ENCODE data around the gene HNRNPK. TPM values are rescaled to one million over a fixed set of nuclear protein-coding genes. Genes with fewer than 3 reads are reported as not detected.

The HNRNPK gene
- total RNA-seq, 1 donor from 2014 or later = 921 TPM

GRCh38 chr9:83932011-83932410, 48.0 kb downstream of the HNRNPK start:
- H3K27ac Mint-ChIP-seq (ENCODE audit: unreplicated experiment) = no peak overlapping the region
- no peaks in the 10 kb centered on the region for H3K9me3 Mint-ChIP-seq
- TF ChIP-seq, protein P1, sequence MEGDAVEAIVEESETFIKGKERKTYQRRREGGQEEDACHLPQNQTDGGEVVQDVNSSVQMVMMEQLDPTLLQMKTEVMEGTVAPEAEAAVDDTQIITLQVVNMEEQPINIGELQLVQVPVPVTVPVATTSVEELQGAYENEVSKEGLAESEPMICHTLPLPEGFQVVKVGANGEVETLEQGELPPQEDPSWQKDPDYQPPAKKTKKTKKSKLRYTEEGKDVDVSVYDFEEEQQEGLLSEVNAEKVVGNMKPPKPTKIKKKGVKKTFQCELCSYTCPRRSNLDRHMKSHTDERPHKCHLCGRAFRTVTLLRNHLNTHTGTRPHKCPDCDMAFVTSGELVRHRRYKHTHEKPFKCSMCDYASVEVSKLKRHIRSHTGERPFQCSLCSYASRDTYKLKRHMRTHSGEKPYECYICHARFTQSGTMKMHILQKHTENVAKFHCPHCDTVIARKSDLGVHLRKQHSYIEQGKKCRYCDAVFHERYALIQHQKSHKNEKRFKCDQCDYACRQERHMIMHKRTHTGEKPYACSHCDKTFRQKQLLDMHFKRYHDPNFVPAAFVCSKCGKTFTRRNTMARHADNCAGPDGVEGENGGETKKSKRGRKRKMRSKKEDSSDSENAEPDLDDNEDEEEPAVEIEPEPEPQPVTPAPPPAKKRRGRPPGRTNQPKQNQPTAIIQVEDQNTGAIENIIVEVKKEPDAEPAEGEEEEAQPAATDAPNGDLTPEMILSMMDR (conservative IDR thresholded peaks at IDR 0.05) = no peak
- H3K27me3 Mint-ChIP-seq (ENCODE audit: low read depth) = no peaks in the 10 kb centered on the region
- DNase-seq (ENCODE audit: low read depth, low spot score) = no peak
- no peak overlapping the region for H3K4me3 Mint-ChIP-seq
- H3K4me1 Mint-ChIP-seq = peaks cover 4% of the 10 kb centered on the region
- no peaks in the 10 kb centered on the region for H3K36me3 Mint-ChIP-seq (ENCODE audit: low read depth)

- H3K4me1 Mint-ChIP-seq = peaks cover 4% of the 10 kb centered on the region
- H3K27ac Mint-ChIP-seq (ENCODE audit: unreplicated experiment) = no peak overlapping the region
- no peak overlapping the region for H3K4me3 Mint-ChIP-seq
- H3K9me3 Mint-ChIP-seq = no peaks in the 10 kb centered on the region
- H3K36me3 Mint-ChIP-seq (ENCODE audit: low read depth) = no peaks in the 10 kb centered on the region
- no peak for DNase-seq (ENCODE audit: low read depth, low spot score)
- TF ChIP-seq, protein P1 (conservative IDR thresholded peaks at IDR 0.05) = no peak
- H3K27me3 Mint-ChIP-seq (ENCODE audit: low read depth) = no peaks in the 10 kb centered on the region
These were observed 49.1 kb downstream of the HNRNPK start for GRCh38 chr9:83930881-83931280.

GRCh38 chr9:83927591-83927990, 52.4 kb downstream of the HNRNPK start:
- H3K27me3 Mint-ChIP-seq (ENCODE audit: low read depth) = no peaks in the 10 kb centered on the region
- H3K4me3 Mint-ChIP-seq = no peak overlapping the region
- H3K36me3 Mint-ChIP-seq (ENCODE audit: low read depth) = no peaks in the 10 kb centered on the region
- H3K27ac Mint-ChIP-seq (ENCODE audit: unreplicated experiment) = no peak overlapping the region
- no peaks in the 10 kb centered on the region for H3K4me1 Mint-ChIP-seq
- no peaks in the 10 kb centered on the region for H3K9me3 Mint-ChIP-seq
- no peak for DNase-seq (ENCODE audit: low read depth, low spot score)
- TF ChIP-seq, protein P1 (conservative IDR thresholded peaks at IDR 0.05) = no peak

DNA sequence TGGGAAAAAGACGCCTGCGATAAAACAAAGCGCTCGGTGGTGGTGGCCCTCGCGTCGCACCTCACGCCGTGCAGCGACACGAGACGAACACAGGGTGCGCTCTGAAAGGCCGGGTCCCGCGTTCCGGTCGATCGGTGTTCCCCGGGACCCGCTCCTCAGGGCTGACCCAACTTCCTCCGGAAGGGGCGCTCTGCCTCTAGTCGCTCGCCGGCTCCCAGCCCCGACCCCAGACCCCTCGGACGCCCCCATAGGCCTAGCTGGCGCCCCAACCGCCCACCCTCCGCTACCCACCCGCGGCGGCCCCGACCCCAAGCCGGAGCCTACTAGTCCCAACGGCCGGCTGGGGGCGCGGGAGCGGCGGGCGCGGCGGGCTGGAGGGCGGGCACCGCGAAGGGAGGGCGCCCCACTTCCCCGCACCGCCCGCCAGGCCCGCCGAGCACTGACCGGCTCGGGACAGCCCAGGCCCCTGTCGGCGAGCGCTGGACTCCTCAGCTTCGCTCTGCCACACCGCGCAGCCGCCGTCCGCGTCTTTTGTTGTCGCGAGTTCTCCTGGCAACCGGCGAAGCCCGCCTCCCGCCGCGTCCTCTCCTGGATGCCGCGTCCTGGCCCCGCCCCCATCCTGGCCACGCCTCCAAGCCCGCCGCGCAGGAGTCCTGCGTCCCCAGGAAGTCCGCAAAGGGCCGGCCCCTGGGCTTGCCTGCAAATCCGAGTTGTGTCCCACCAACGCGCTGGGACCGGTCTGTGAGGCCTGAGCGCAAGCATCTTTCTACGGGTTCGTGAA, 58.9 kb downstream of the HNRNPK start, which contains the start of gene KIF27:
TSS of gene KIF27 (minus strand) at position 506 of the 781 bp plus-strand sequence. CDS start 5,841 bp downstream, outside the sequence.
- H3K4me1 Mint-ChIP-seq = peaks cover 26% of the 10 kb centered on the region
- peak within 1 kb of the TSS; percentile 96 for H3K4me3 Mint-ChIP-seq
- H3K36me3 Mint-ChIP-seq (ENCODE audit: low read depth) = peaks cover 5% of the 10 kb centered on the region
- no peaks in the 10 kb centered on the region for H3K9me3 Mint-ChIP-seq
- TF ChIP-seq, protein P1 (conservative IDR thresholded peaks at IDR 0.05) = peak; percentile 67
- H3K27ac Mint-ChIP-seq (ENCODE audit: unreplicated experiment) = peak within 1 kb of the TSS; percentile 97
- DNase-seq (ENCODE audit: low read depth, low spot score) = peak; percentile 99
- H3K27me3 Mint-ChIP-seq (ENCODE audit: low read depth) = no peaks in the 10 kb centered on the region

DNA sequence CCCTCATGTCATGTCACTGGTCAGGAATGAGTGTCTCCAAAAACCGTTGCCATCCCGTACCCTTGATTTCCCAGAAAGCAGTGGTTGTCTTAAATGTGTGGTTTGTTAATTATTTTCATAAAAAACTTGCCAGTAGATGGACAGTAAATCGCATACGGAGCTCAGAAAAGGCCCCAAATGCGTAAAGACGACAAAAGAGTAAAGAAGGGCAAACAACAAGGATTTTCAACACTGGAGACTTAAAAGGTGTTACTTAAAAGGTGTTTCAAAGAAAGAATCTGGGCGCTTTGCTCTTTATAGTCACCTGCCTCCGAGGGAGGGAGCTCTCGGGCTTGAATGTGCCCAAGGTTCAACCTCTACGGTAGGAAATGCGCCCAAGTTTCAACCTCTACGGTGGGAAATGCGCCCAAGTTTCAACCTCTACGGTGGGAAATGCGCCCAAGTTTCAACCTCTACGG, 59.5 kb downstream of the HNRNPK start:
- no peak for DNase-seq (ENCODE audit: low read depth, low spot score)
- TF ChIP-seq, protein P1 (conservative IDR thresholded peaks at IDR 0.05) = no peak
- Mint-ChIP-seq H3K27ac (ENCODE audit: unreplicated experiment) (peak overlapping the region; percentile 97), H3K27me3 (ENCODE audit: low read depth) (no peaks in the 10 kb centered on the region), H3K36me3 (ENCODE audit: low read depth) (peaks cover 5% of the 10 kb centered on the region), H3K4me3 (peak overlapping the region; percentile 96), H3K4me1 (peaks cover 26% of the 10 kb centered on the region), H3K9me3 (no peaks in the 10 kb centered on the region)
